PFSK-1 (cell line): ENCODE data around the gene ALDH6A1.

ENCODE experiments used
- FOXP2 ChIP-seq: optimal IDR thresholded peaks from 2 replicates; pipeline ENCODE3; 2011; ENCODE audit warnings: borderline replicate concordance, control low read depth, inconsistent platforms; ENCODE audit not compliant: insufficient read depth; ENCODE audit errors: extremely low read length, extremely low read depth
- POLR2AphosphoS5 ChIP-seq: IDR thresholded peaks from 2 replicates; pipeline ENCODE4 v1.6.1; 2012; ENCODE audit warnings: low read depth, mild to moderate bottlenecking, control low read depth, low read length, moderate library complexity
- SIN3A ChIP-seq: IDR thresholded peaks from 2 replicates; pipeline ENCODE4 v1.6.1; 2012; ENCODE audit warnings: mild to moderate bottlenecking, low read length, moderate library complexity, borderline replicate concordance; ENCODE audit not compliant: insufficient read depth
- TAF1 ChIP-seq: IDR thresholded peaks from 2 replicates; pipeline ENCODE4 v1.6.1; 2012; ENCODE audit warnings: low read length, control low read depth, borderline replicate concordance; ENCODE audit not compliant: insufficient read depth
- TF ChIP-seq, protein P1 (sequence below), 2 experiments: IDR thresholded peaks; 2 replicates each; pipeline versions ENCODE4 v1.6.1 to v1.8.0; 2011 to 2012; ENCODE audit warnings: low read depth in 2 of 2, low read length in 2 of 2, control low read depth in 1 of 2, inconsistent platforms in 1 of 2, mild to moderate bottlenecking in 1 of 2, moderate library complexity in 1 of 2; ENCODE audit not compliant: insufficient read depth in 1 of 2

Gene ALDH6A1

DNA sequence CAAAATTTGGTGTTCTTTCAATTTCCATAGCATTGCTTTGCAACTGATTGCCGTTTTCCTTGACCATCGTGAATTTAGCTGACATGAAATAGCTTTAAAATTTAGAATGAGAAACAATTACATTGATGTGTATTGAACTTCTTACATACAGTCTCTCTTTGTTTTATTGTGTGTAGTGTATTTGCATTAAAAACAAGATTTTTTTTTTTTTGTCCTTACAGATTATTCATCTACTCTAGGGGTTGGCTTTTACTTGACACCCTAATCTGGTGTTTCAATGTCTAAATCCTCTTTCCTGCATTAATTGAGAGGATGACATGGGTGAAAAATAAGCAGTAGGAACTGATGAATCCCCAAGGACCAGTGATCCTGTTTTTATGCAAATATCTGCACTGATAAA lies 21.1 kb upstream of the ALDH6A1 start:
- no peak for TF ChIP-seq FOXP2

DNA sequence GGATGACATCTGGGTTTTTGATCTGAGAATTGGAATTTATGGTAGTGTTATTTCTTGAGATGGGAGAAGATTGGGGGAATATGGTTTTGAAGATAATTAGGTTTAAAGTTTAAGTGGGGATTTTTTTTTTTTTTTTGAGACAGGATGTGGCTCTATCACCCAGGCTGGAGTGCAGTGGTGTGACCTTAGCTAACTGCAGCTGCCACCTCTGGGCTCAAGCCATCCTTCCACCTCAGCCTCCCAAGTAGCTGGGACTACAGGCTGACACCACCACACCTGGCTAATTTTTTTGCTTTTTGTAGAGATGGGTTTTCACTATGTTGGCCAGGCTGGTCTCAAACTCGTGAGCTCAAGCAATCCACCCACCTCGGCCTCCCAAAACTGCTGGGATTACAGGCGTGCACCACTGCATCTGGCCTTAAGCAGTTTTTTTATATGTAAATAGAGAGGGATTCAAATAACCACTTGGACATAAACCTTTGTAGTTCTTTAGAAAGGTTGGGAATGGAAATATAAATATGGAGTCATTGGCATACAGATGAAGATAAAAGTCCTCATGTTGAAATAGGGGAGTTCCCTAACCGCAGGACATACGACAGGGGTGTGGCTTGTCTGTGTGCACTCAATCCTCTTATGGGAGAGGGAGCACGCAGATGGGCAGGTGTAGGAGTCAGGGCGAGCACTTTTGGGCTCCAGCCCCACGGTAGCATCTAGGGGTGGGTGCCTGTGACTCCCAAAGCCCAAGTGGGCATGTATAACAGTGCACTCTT lies 5.2 kb upstream of the ALDH6A1 start:
- TF ChIP-seq POLR2AphosphoS5 (no peak), TAF1 (no peak), SIN3A (no peak), FOXP2 (no peak)
- TF ChIP-seq, protein P1, sequence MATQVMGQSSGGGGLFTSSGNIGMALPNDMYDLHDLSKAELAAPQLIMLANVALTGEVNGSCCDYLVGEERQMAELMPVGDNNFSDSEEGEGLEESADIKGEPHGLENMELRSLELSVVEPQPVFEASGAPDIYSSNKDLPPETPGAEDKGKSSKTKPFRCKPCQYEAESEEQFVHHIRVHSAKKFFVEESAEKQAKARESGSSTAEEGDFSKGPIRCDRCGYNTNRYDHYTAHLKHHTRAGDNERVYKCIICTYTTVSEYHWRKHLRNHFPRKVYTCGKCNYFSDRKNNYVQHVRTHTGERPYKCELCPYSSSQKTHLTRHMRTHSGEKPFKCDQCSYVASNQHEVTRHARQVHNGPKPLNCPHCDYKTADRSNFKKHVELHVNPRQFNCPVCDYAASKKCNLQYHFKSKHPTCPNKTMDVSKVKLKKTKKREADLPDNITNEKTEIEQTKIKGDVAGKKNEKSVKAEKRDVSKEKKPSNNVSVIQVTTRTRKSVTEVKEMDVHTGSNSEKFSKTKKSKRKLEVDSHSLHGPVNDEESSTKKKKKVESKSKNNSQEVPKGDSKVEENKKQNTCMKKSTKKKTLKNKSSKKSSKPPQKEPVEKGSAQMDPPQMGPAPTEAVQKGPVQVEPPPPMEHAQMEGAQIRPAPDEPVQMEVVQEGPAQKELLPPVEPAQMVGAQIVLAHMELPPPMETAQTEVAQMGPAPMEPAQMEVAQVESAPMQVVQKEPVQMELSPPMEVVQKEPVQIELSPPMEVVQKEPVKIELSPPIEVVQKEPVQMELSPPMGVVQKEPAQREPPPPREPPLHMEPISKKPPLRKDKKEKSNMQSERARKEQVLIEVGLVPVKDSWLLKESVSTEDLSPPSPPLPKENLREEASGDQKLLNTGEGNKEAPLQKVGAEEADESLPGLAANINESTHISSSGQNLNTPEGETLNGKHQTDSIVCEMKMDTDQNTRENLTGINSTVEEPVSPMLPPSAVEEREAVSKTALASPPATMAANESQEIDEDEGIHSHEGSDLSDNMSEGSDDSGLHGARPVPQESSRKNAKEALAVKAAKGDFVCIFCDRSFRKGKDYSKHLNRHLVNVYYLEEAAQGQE (IDR thresholded peaks at IDR 0.05; ENCODE audit: insufficient read depth in 1 of 2, low read depth in 2 of 2, low read length in 2 of 2) = no peak

DNA sequence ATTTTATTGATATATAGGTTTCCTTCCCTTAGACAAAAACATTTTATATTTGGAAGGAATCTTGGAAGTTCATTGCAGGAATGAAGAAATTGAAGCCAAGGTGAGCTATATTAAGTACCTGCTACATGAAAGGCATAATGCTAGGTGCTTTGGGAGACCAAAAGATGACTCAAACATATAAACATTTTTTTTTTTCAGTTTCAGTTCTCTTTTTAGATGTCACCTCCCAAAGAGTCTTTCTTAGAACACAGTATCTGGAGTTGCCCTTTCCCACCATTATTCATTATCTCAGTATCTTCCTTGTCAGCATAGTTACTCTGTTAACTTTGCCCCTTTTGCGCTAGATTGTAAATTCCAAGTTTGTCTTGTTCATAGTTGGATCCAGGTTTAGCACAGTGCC lies 1.6 kb upstream of the ALDH6A1 start:
- no peak for TF ChIP-seq FOXP2
- no peak for TF ChIP-seq POLR2AphosphoS5
- TF ChIP-seq TAF1 = no peak
- TF ChIP-seq, protein P1 (IDR thresholded peaks at IDR 0.05; ENCODE audit: insufficient read depth in 1 of 2, low read depth in 2 of 2, low read length in 2 of 2) = no peak
- no peak for TF ChIP-seq SIN3A

DNA sequence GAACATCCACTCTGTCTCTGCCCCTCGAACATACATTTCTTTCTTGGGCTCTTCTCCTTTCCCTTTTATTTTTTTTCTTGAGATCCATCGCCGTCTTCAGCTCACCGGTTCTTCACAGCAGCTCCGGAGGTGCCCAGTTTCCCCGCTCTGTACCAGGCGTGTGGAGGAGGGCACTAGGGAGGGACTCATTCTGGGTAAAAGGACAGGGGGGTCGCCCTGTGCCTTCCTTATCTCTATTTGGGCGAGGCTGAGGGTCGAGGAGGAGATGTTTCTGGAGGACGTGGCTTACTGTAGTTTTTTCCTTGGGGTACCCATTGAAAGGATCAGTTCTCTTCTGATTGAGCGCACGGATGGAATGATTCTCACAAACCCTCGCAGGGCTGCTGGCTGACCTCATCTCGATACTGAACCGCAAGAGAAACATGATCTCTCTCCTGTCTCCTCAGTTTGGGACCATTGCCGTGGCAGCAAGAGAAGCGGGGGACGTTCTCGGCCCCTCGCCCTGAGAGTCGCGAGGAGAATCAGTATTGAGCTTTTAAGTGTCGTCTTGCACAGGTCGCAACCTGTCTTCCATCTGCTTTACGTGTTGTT lies 889 bp upstream of the ALDH6A1 start:
- TF ChIP-seq POLR2AphosphoS5 (no peak), TAF1 (no peak), FOXP2 (no peak), SIN3A (no peak)
- TF ChIP-seq, protein P1 (IDR thresholded peaks at IDR 0.05; ENCODE audit: insufficient read depth in 1 of 2, low read depth in 2 of 2, low read length in 2 of 2) = no peak

DNA sequence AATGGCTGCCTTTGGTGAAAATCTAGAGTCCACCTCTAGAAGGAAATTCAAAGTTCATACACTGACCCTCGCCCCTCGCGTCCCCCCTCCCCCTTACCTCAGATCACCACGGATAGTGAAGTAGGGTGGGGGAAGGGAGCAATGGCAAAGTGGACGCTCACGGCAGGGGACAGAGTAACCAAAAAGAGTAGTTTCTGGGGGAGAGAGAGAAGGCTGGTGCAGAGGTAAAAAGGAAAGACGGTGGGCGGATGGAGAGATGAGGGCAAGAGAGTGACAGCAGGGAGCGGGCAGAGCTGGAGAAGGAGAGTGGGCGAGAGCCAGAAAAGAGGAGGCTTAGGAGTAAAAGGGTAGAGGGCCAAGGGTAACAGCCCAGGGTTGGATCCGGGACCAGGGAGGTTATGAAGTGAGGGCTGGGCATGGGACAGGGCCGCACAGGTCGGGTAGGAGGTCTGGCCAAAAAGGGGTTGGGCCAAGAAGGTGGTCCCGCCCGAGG lies 423 bp downstream of the ALDH6A1 start:
- TF ChIP-seq SIN3A (no peak), FOXP2 (no peak), POLR2AphosphoS5 (no peak), TAF1 (no peak)
- TF ChIP-seq, protein P1 (IDR thresholded peaks at IDR 0.05; ENCODE audit: insufficient read depth in 1 of 2, low read depth in 2 of 2, low read length in 2 of 2) = no peak
